GM18505 (cell line): ENCODE measurements around the gene FOXB2.

Source experiments
- ATAC-seq: cut with Tn5 transposase; IDR thresholded peaks from one replicate; pipeline ENCODE4 v1.9.1; 2021; ENCODE audit not compliant: unreplicated experiment
- POLR2A ChIP-seq: IDR thresholded peaks from 4 replicates; pipeline ENCODE4 v1.6.1; 2011; ENCODE audit warnings: borderline replicate concordance; ENCODE audit not compliant: insufficient read depth, insufficient read length; ENCODE audit errors: extremely low read depth

The FOXB2 gene

GRCh38 chr9:77063645-77064285 lies 44.3 kb downstream of the FOXB2 start:
- TF ChIP-seq POLR2A, result no peak
- ATAC-seq, result no peak

GRCh38 chr9:77066388-77066787 lies 46.9 kb downstream of the FOXB2 start:
- ATAC-seq, result no peak

More at GRCh38 chr9:77066388-77066787, 46.9 kb downstream of the FOXB2 start:
- TF ChIP-seq POLR2A, result no peak
